HEK293 (cell line): ENCODE measurements around the gene WDR11.

Experiments used
- BCL11B ChIP-seq: fragments of 450-650 bp; formaldehyde crosslinking; IDR thresholded peaks from 2 replicates; pipeline ENCODE4 v1.5.1; 2016; ENCODE audit warnings: low read depth, missing biosample characterization, missing genetic modification characterization
- KLF7 ChIP-seq: fragments of 450-650 bp; formaldehyde crosslinking; IDR thresholded peaks from 2 replicates; pipeline ENCODE4 v1.5.1; 2016; ENCODE audit warnings: missing biosample characterization, missing genetic modification characterization, borderline replicate concordance
- OVOL3 ChIP-seq: fragments of 450-650 bp; formaldehyde crosslinking; IDR thresholded peaks from 2 replicates; pipeline ENCODE4 v1.5.1; 2016; ENCODE audit warnings: missing biosample characterization, missing genetic modification characterization
- SP2 ChIP-seq: fragments of 450-650 bp; formaldehyde crosslinking; IDR thresholded peaks from 2 replicates; pipeline ENCODE4 v1.5.1; 2016; ENCODE audit warnings: missing biosample characterization, missing genetic modification characterization
- YY1 ChIP-seq: fragments of 450-650 bp; formaldehyde crosslinking; IDR thresholded peaks from 2 replicates; pipeline ENCODE4 v1.5.1; 2018; ENCODE audit warnings: missing biosample characterization, missing genetic modification characterization
- YY2 ChIP-seq: fragments of 450-650 bp; formaldehyde crosslinking; IDR thresholded peaks from 2 replicates; pipeline ENCODE4 v1.5.1; 2016; ENCODE audit warnings: missing biosample characterization, missing genetic modification characterization
- ZBTB17 ChIP-seq: fragments of 450-650 bp; formaldehyde crosslinking; IDR thresholded peaks from 2 replicates; pipeline ENCODE4 v1.5.1; 2016; ENCODE audit warnings: missing biosample characterization, missing genetic modification characterization
- ZFP3 ChIP-seq: fragments of 450-650 bp; formaldehyde crosslinking; IDR thresholded peaks from 2 replicates; pipeline ENCODE4 v1.5.1; 2016; ENCODE audit warnings: low read depth, missing biosample characterization, missing genetic modification characterization
- ZNF184 ChIP-seq: fragments of 450-650 bp; IDR thresholded peaks from 2 replicates; pipeline ENCODE4 v1.5.1; 2018; ENCODE audit warnings: missing biosample characterization, mild to moderate bottlenecking, missing genetic modification characterization
- ZNF2 ChIP-seq: fragments of 450-650 bp; formaldehyde crosslinking; IDR thresholded peaks from 2 replicates; pipeline ENCODE4 v1.5.1; 2016; ENCODE audit warnings: missing biosample characterization, missing genetic modification characterization
- ZNF221 ChIP-seq: fragments of 450-650 bp; formaldehyde crosslinking; IDR thresholded peaks from 2 replicates; pipeline ENCODE4 v1.5.1; 2017; ENCODE audit warnings: missing biosample characterization, missing genetic modification characterization, borderline replicate concordance
- ZNF311 ChIP-seq: fragments of 450-650 bp; formaldehyde crosslinking; IDR thresholded peaks from 2 replicates; pipeline ENCODE4 v1.5.1; 2017; ENCODE audit warnings: missing biosample characterization, missing genetic modification characterization, borderline replicate concordance
- ZNF433 ChIP-seq: fragments of 450-650 bp; formaldehyde crosslinking; IDR thresholded peaks from 2 replicates; pipeline ENCODE4 v1.5.1; 2016; ENCODE audit warnings: missing biosample characterization, missing genetic modification characterization, low read depth
- ZNF701 ChIP-seq: fragments of 450-650 bp; formaldehyde crosslinking; IDR thresholded peaks from 2 replicates; pipeline ENCODE4 v1.5.1; 2016; ENCODE audit warnings: missing biosample characterization, missing genetic modification characterization
- ZNF768 ChIP-seq: fragments of 450-650 bp; formaldehyde crosslinking; IDR thresholded peaks from 2 replicates; pipeline ENCODE4 v1.5.1; 2018; ENCODE audit warnings: missing biosample characterization, mild to moderate bottlenecking, missing genetic modification characterization
- TF ChIP-seq, protein P1 (sequence below): fragments of 450-650 bp; formaldehyde crosslinking; IDR thresholded peaks from 2 replicates; pipeline ENCODE4 v1.5.1; 2016; ENCODE audit warnings: missing biosample characterization, missing genetic modification characterization
- TF ChIP-seq, protein P2 (sequence below): fragments of 450-650 bp; formaldehyde crosslinking; conservative IDR thresholded peaks from 2 replicates; pipeline ENCODE4 v1.5.1; 2016; ENCODE audit warnings: low read depth, missing biosample characterization, missing genetic modification characterization
- TF ChIP-seq, protein P3 (sequence below): fragments of 450-650 bp; formaldehyde crosslinking; IDR thresholded peaks from 2 replicates; pipeline ENCODE4 v1.5.1; 2016; ENCODE audit warnings: missing biosample characterization, missing genetic modification characterization
- TF ChIP-seq, protein P4 (sequence below): fragments of 450-650 bp; formaldehyde crosslinking; IDR thresholded peaks from 2 replicates; pipeline ENCODE4 v1.5.1; 2016; ENCODE audit warnings: missing biosample characterization, missing genetic modification characterization
- TF ChIP-seq, protein P5 (sequence below): fragments of 450-650 bp; formaldehyde crosslinking; IDR thresholded peaks from 2 replicates; pipeline ENCODE4 v1.5.1; 2017; ENCODE audit warnings: missing biosample characterization, missing genetic modification characterization
- TF ChIP-seq, protein P6 (sequence below): fragments of 450-650 bp; formaldehyde crosslinking; IDR thresholded peaks from 2 replicates; pipeline ENCODE4 v1.5.1; 2017; ENCODE audit warnings: missing biosample characterization, missing genetic modification characterization
- TF ChIP-seq, protein P7 (sequence below): fragments of 450-650 bp; formaldehyde crosslinking; IDR thresholded peaks from 2 replicates; pipeline ENCODE4 v1.5.1; 2016; ENCODE audit warnings: missing biosample characterization, missing genetic modification characterization

WDR11 gene

DNA sequence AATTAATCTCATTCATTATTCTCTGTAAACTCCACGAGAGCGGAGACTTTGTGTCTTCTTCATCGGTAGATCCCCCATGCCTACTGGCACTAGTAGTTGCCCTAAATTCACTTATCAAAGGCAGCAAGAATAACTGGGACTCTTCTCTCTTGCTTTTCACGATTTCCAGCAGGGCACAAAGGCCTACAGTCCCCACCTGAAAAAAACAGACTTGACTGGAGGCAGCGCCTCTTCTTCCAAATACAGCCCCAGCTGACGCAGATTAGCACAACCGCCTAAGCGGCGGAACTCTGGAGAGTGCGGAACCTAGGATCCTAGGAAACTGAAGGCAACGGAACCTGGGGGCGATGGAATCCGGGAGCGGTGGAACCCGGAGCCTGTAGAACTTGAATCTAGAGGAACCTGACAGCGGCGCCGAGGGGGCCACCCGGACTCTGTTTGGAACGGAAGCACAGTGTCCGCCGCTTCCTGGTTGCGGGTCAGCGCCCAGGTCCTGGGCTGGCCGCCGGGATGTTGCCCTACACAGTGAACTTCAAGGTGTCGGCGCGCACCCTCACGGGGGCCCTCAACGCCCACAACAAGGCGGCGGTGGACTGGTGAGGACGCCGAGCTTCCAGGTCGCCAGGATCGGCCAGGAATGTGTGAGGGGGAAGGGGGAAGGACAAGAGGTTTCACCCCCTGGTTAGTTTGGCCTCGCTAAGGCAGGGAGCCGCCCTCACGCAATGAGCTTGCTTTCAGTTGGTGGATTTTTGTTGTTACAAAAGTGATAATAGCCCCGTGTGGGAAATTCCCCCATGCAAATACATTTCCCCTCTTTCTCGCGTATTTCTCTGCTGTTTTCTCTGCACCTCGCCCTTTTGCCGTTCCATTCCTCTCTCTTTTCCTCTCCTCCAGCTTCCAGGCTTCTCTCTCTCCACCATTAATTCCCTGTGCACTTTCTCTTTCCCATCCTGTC is at the start of gene WDR11 (continued):
- TF ChIP-seq ZBTB17 (tag by site-specific recombination) (peak; percentile 93), YY1 (tag by site-specific recombination) (peak; percentile 79), YY2 (tag by site-specific recombination) (peak; percentile 75), ZFP3 (tag by site-specific recombination) (no peak), ZNF701 (tag by site-specific recombination) (no peak; the same call in 1 of the 2 replicates), ZNF2 (tag by site-specific recombination) (peak; percentile 96), ZNF768 (tag by site-specific recombination) (no peak; the same call in 1 of the 2 replicates), OVOL3 (0 out of 2 replicates have a peak, but pooled peaks have one; percentile 14), ZNF184 (tag by site-specific recombination) (peak; percentile 89), SP2 (tag by site-specific recombination) (peak; percentile 63), KLF7 (tag by site-specific recombination) (peak; percentile 74; the same call in 1 of the 2 replicates), ZNF221 (tag by site-specific recombination) (peak; percentile 54; the same call in 1 of the 2 replicates), ZNF311 (tag by site-specific recombination) (no peak), BCL11B (tag by site-specific recombination) (peak; percentile 93), ZNF433 (no peak)
- TF ChIP-seq, protein P1, sequence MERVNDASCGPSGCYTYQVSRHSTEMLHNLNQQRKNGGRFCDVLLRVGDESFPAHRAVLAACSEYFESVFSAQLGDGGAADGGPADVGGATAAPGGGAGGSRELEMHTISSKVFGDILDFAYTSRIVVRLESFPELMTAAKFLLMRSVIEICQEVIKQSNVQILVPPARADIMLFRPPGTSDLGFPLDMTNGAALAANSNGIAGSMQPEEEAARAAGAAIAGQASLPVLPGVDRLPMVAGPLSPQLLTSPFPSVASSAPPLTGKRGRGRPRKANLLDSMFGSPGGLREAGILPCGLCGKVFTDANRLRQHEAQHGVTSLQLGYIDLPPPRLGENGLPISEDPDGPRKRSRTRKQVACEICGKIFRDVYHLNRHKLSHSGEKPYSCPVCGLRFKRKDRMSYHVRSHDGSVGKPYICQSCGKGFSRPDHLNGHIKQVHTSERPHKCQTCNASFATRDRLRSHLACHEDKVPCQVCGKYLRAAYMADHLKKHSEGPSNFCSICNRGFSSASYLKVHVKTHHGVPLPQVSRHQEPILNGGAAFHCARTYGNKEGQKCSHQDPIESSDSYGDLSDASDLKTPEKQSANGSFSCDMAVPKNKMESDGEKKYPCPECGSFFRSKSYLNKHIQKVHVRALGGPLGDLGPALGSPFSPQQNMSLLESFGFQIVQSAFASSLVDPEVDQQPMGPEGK (tag by site-specific recombination), result peak; percentile 90
- TF ChIP-seq, protein P2, sequence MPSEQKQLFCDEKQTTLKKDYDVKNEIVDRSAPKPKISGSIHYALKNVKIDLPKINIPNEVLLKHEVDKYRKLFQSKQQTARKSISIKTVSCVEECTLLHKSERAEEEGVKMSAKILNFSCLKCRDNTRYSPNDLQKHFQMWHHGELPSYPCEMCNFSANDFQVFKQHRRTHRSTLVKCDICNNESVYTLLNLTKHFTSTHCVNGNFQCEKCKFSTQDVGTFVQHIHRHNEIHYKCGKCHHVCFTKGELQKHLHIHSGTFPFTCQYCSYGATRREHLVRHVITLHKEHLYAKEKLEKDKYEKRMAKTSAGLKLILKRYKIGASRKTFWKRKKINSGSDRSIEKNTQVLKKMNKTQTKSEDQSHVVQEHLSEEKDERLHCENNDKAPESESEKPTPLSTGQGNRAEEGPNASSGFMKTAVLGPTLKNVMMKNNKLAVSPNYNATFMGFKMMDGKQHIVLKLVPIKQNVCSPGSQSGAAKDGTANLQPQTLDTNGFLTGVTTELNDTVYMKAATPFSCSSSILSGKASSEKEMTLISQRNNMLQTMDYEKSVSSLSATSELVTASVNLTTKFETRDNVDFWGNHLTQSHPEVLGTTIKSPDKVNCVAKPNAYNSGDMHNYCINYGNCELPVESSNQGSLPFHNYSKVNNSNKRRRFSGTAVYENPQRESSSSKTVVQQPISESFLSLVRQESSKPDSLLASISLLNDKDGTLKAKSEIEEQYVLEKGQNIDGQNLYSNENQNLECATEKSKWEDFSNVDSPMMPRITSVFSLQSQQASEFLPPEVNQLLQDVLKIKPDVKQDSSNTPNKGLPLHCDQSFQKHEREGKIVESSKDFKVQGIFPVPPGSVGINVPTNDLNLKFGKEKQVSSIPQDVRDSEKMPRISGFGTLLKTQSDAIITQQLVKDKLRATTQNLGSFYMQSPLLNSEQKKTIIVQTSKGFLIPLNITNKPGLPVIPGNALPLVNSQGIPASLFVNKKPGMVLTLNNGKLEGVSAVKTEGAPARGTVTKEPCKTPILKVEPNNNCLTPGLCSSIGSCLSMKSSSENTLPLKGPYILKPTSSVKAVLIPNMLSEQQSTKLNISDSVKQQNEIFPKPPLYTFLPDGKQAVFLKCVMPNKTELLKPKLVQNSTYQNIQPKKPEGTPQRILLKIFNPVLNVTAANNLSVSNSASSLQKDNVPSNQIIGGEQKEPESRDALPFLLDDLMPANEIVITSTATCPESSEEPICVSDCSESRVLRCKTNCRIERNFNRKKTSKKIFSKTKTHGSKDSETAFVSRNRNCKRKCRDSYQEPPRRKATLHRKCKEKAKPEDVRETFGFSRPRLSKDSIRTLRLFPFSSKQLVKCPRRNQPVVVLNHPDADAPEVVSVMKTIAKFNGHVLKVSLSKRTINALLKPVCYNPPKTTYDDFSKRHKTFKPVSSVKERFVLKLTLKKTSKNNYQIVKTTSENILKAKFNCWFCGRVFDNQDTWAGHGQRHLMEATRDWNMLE (tag by site-specific recombination), result peak; percentile 95
- TF ChIP-seq, protein P3, sequence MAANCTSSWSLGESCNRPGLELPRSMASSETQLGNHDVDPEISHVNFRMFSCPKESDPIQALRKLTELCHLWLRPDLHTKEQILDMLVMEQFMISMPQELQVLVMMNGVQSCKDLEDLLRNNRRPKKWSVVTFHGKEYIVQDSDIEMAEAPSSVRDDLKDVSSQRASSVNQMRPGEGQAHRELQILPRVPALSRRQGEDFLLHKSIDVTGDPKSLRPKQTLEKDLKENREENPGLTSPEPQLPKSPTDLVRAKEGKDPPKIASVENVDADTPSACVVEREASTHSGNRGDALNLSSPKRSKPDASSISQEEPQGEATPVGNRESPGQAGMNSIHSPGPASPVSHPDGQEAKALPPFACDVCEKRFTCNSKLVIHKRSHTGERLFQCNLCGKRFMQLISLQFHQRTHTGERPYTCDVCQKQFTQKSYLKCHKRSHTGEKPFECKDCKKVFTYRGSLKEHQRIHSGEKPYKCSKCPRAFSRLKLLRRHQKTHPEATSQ (tag by site-specific recombination), result peak; percentile 96
- TF ChIP-seq, protein P4, sequence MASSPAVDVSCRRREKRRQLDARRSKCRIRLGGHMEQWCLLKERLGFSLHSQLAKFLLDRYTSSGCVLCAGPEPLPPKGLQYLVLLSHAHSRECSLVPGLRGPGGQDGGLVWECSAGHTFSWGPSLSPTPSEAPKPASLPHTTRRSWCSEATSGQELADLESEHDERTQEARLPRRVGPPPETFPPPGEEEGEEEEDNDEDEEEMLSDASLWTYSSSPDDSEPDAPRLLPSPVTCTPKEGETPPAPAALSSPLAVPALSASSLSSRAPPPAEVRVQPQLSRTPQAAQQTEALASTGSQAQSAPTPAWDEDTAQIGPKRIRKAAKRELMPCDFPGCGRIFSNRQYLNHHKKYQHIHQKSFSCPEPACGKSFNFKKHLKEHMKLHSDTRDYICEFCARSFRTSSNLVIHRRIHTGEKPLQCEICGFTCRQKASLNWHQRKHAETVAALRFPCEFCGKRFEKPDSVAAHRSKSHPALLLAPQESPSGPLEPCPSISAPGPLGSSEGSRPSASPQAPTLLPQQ (tag by site-specific recombination), result peak; percentile 93
- TF ChIP-seq, protein P5, sequence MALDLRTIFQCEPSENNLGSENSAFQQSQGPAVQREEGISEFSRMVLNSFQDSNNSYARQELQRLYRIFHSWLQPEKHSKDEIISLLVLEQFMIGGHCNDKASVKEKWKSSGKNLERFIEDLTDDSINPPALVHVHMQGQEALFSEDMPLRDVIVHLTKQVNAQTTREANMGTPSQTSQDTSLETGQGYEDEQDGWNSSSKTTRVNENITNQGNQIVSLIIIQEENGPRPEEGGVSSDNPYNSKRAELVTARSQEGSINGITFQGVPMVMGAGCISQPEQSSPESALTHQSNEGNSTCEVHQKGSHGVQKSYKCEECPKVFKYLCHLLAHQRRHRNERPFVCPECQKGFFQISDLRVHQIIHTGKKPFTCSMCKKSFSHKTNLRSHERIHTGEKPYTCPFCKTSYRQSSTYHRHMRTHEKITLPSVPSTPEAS (tag by site-specific recombination), result peak; percentile 58; the same call in 1 of the 2 replicates
- TF ChIP-seq, protein P6, sequence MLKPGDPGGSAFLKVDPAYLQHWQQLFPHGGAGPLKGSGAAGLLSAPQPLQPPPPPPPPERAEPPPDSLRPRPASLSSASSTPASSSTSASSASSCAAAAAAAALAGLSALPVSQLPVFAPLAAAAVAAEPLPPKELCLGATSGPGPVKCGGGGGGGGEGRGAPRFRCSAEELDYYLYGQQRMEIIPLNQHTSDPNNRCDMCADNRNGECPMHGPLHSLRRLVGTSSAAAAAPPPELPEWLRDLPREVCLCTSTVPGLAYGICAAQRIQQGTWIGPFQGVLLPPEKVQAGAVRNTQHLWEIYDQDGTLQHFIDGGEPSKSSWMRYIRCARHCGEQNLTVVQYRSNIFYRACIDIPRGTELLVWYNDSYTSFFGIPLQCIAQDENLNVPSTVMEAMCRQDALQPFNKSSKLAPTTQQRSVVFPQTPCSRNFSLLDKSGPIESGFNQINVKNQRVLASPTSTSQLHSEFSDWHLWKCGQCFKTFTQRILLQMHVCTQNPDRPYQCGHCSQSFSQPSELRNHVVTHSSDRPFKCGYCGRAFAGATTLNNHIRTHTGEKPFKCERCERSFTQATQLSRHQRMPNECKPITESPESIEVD, result no peak
- TF ChIP-seq, protein P7, sequence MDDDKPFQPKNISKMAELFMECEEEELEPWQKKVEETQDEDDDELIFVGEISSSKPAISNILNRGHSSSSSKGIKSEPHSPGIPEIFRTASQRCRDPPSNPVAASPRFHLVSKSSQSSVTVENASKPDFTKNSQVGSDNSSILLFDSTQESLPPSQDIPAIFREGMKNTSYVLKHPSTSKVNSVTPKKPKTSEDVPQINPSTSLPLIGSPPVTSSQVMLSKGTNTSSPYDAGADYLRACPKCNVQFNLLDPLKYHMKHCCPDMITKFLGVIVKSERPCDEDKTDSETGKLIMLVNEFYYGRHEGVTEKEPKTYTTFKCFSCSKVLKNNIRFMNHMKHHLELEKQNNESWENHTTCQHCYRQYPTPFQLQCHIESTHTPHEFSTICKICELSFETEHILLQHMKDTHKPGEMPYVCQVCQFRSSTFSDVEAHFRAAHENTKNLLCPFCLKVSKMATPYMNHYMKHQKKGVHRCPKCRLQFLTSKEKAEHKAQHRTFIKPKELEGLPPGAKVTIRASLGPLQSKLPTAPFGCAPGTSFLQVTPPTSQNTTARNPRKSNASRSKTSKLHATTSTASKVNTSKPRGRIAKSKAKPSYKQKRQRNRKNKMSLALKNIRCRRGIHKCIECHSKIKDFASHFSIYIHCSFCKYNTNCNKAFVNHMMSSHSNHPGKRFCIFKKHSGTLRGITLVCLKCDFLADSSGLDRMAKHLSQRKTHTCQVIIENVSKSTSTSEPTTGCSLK, result no peak
